Aorta (tissue), 5 donors: Measurements from ENCODE around the gene ANAPC7. TPM values are rescaled to one million over a fixed set of nuclear protein-coding genes. Genes with fewer than 3 reads are reported as not detected.

Experiments used
- ATAC-seq: fragments of 200-7000 bp; cut with Tn5 transposase; one replicate; pipeline ENCODE4 v1.9.1; 2022; ENCODE audit warnings: moderate library complexity; ENCODE audit not compliant: low FRiP score
- DNase-seq, 2 donors: peaks; one replicate each; pipeline ENCODE4 v3.0.0-alpha.2; 2020
- H3K27ac ChIP-seq, 2 donors: one replicate each; pipeline ENCODE4 v1.5.1; 2013; ENCODE audit warnings: low read length in 2 of 2, mild to moderate bottlenecking in 2 of 2, moderate library complexity in 2 of 2, control low read depth in 1 of 2, inconsistent platforms in 1 of 2, low read depth in 1 of 2
- H3K27me3 ChIP-seq, 2 donors: one replicate each; pipeline ENCODE4 v1.6.1; 2013; ENCODE audit warnings: control low read depth in 1 of 2, low read length in 1 of 2, mild to moderate bottlenecking in 1 of 2, moderate library complexity in 1 of 2; ENCODE audit not compliant: insufficient read depth in 2 of 2, control insufficient read depth in 1 of 2
- H3K36me3 ChIP-seq, 2 donors: one replicate each; pipeline ENCODE4 v1.6.1; 2013; ENCODE audit warnings: control low read depth in 1 of 2, low read length in 1 of 2, mild to moderate bottlenecking in 1 of 2; ENCODE audit not compliant: insufficient read depth in 2 of 2, control insufficient read depth in 1 of 2
- H3K4me1 ChIP-seq, 2 donors: one replicate each; pipeline ENCODE4 v1.6.1; 2013; ENCODE audit warnings: low read length in 2 of 2, control low read depth in 1 of 2, mild to moderate bottlenecking in 1 of 2, moderate library complexity in 1 of 2; ENCODE audit not compliant: insufficient read depth in 2 of 2, control insufficient read depth in 1 of 2
- H3K4me3 ChIP-seq, 2 donors: one replicate each; pipeline ENCODE4 v1.5.1; 2013; ENCODE audit warnings: low read length in 2 of 2, control low read depth in 1 of 2, mild to moderate bottlenecking in 1 of 2
- H3K9me3 ChIP-seq: one replicate; pipeline ENCODE4 v1.6.1; 2013; ENCODE audit warnings: mild to moderate bottlenecking, low read length; ENCODE audit not compliant: control insufficient read depth
- WGBS, 2 donors: extraction: QIAGEN DNeasy Blood & Tissue Kit; methylation state at CpG; one replicate each; pipeline ENCODE4 v1.1.7; 2013; 5-methylcytosine and 5-hydroxymethylcytosine counted together
- intact Hi-C, 2 donors: fragments of 100-400 bp; cut with DNase I; formaldehyde crosslinking; loops; one replicate each; pipeline versions ENCODE4 v1.14.2 to v1.15.0; 2022
- polyA plus RNA-seq, 2 donors: library from polyadenylated mRNA; stranded (reverse); fragments of 200-250 nt; gene quantifications; one replicate each; pipeline ENCODE4 v1.2.3, GENCODE V29; 2013
- total RNA-seq, 2 donors: library from RNA; stranded (reverse); fragmentation: NEBNext Ultra II Directional; extraction: Animal tissue kit (Norgen Biotek cat#: 25700); gene quantifications; one replicate each; pipeline ENCODE4 v1.2.1, GENCODE V29; 2021
- donor health status: healthy with polysubstance abuse.
- donor health status: Bipolar disorder and iron deficiency.
- donor health status: DM: no; HTN: no; CAD: no.
- donor health status: DM: no; HTN: no; CAD: no.
- donor health status: DM: yes; HTN: yes; CAD: no.

Gene ANAPC7
- total and polyA plus RNA-seq, 4 donors: 17.2 to 50.3 (median 42.2) TPM

DNA sequence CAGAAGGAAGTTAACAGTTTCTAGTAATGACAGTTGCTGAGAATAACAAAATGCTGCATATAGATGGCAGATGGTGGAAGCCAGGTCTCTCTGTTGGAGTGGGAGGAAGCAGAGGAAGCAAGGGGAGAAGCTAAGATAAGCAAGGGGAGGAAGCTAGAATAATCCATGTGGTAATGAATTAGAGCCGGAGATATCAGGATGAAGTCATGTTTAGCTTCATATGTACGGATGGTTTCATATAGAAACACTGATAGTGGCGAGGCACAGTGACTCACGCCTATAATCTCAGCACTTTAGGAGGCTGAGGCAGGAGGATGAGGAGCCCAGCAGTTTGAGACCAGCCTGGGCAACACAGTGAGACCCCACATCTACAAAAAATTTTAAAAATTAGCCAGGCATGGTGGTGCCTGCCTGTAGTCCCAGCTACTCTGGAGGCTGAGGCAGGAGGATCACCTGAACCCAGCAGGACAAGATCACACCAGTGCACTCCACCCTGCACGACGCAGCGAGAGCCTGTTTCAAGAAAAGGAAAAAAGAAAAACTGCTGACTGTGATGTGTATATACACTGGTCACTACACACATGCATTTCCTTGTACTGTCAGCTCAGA lies 49.2 kb downstream of the ANAPC7 start:
- Histone ChIP-seq H3K9me3 (no peaks in the 10 kb centered on the region), H3K27me3 (no peaks in the 10 kb centered on the region), H3K36me3 (peaks cover 0 to 5% of the 10 kb centered on the region in 2 donors), H3K4me1 (no peaks in the 10 kb centered on the region), H3K4me3 (no peak overlapping the region), H3K27ac (no peak overlapping the region)
- whole genome bisulfite sequencing, 2 donors: 55 to 57% methylated on average over 7 of the region's 7 CpGs
- DNase-seq (peak in 1 of 2 donors; percentile 31), ATAC-seq (no peak)
- intact Hi-C loops: no loop called here

GRCh38 chr12:110353211-110353965 lies 50.1 kb downstream of the ANAPC7 start:
- WGBS, 2 donors: 79 to 84% methylated on average over 13 of the region's 13 CpGs
- DNase-seq (peak in 1 of 2 donors; percentile 34), ATAC-seq (no peak)
- Histone ChIP-seq H3K36me3 (peaks cover 0 to 7% of the 10 kb centered on the region in 2 donors), H3K4me1 (no peaks in the 10 kb centered on the region), H3K9me3 (no peaks in the 10 kb centered on the region), H3K4me3 (no peak overlapping the region), H3K27ac (no peak overlapping the region), H3K27me3 (no peaks in the 10 kb centered on the region)
- intact Hi-C loops: no loop called here

- Histone ChIP-seq H3K36me3 (peaks cover 0 to 15% of the 10 kb centered on the region in 2 donors), H3K4me3 (no peak overlapping the region), H3K9me3 (no peaks in the 10 kb centered on the region), H3K4me1 (no peaks in the 10 kb centered on the region), H3K27ac (no peak overlapping the region), H3K27me3 (no peaks in the 10 kb centered on the region)
- WGBS, 2 donors: 48 to 54% methylated on average over 3 of the region's 3 CpGs
- no peak for DNase-seq
- no peak for ATAC-seq
- intact Hi-C loops: no loop called here
These were observed 51.1 kb downstream of the ANAPC7 start for GRCh38 chr12:110352401-110352800.

- Histone ChIP-seq H3K36me3 (peaks cover 3 to 16% of the 10 kb centered on the region in 2 donors), H3K9me3 (no peaks in the 10 kb centered on the region), H3K27ac (no peak overlapping the region), H3K27me3 (no peaks in the 10 kb centered on the region), H3K4me1 (no peaks in the 10 kb centered on the region), H3K4me3 (no peak overlapping the region)
- ATAC-seq (no peak), DNase-seq (no peak)
- intact Hi-C loops: no loop called here
- WGBS, 2 donors: 94% methylated on average over 8 of the region's 8 CpGs
These were observed 52.4 kb downstream of the ANAPC7 start for GRCh38 chr12:110351119-110351518.

DNA sequence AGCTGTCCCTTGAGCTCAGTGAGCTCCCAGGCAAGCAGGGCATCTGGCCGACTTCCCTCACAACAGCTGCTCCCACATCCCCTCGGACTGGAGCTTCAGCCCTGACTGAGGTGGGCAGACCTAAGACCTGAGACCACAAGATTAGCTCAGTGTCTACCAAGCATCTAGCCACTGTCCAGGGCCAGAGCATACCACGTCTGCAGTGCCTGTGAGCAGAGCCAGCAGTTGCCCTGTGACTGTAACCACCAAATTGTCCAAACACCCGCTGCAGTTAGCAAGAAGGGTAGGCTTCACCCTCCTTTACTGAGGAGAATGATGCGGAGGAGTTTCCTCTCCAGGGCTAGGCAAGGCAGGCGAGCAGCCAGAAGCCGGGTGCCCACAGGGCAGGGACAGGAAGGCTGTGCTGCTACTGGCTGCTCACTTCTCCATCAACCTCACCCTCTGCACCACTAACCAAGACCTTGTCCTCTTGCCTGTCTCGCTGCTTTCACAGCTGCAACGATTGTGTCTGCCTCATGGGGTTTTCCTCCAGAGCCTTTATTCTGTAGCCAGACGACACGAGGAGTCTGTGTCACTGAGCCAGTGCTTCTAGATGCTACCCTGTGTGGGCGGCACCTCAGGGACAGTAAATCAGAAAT lies 53.9 kb downstream of the ANAPC7 start:
- H3K4me3 ChIP-seq: no peak overlapping the region
- H3K9me3 ChIP-seq: no peaks in the 10 kb centered on the region
- ATAC-seq (no peak), DNase-seq (peak in 1 of 2 donors; percentile 23)
- 39 to 45% methylated on average over 12 of the region's 12 CpGs for WGBS, 2 donors
- H3K27me3 ChIP-seq: no peaks in the 10 kb centered on the region
- peaks cover 5 to 24% of the 10 kb centered on the region in 2 donors for H3K36me3 ChIP-seq
- H3K27ac ChIP-seq: no peak overlapping the region
- no peaks in the 10 kb centered on the region for H3K4me1 ChIP-seq
- intact Hi-C loops: no loop called here

DNA sequence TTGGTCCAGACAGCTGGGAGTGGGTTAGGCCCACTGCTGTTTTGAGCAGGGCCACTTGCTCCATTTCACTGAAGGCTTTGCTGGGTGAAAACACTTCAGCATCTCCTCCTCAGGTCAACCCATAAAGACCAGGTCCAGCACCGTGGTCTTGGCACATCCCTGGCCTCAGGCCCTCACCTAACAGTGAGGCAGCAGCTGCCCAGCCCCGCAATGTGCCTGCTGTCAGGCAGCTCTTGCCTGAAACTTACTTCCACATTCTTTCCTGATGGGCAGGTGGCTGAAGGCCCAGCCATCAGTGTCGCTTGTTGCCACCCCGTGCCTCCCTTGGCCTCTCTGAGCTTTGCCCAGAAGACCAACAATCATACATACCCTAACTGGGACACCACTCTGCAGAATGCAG lies 54.4 kb downstream of the ANAPC7 start:
- no peak overlapping the region for H3K27ac ChIP-seq
- intact Hi-C loops: no loop called here
- H3K9me3 ChIP-seq: no peaks in the 10 kb centered on the region
- ATAC-seq (no peak), DNase-seq (peak in 1 of 2 donors; percentile 60)
- WGBS, 2 donors: 75% methylated on average over 4 of the region's 4 CpGs
- no peaks in the 10 kb centered on the region for H3K4me1 ChIP-seq
- peaks cover 5 to 27% of the 10 kb centered on the region in 2 donors for H3K36me3 ChIP-seq
- H3K27me3 ChIP-seq: no peaks in the 10 kb centered on the region
- H3K4me3 ChIP-seq: no peak overlapping the region

GRCh38 chr12:110348431-110349059 lies 55.0 kb downstream of the ANAPC7 start:
- Histone ChIP-seq H3K9me3 (no peaks in the 10 kb centered on the region), H3K27ac (no peak overlapping the region), H3K27me3 (no peaks in the 10 kb centered on the region), H3K4me3 (no peak overlapping the region), H3K4me1 (no peaks in the 10 kb centered on the region), H3K36me3 (peaks cover 5 to 29% of the 10 kb centered on the region in 2 donors)
- ATAC-seq (no peak), DNase-seq (peak in 1 of 2 donors; percentile 32)
- 86 to 90% methylated on average over 7 of the region's 7 CpGs for WGBS, 2 donors
- intact Hi-C loops: no loop called here

- H3K27me3 ChIP-seq: no peaks in the 10 kb centered on the region
- no peaks in the 10 kb centered on the region for H3K9me3 ChIP-seq
- no peak overlapping the region for H3K4me3 ChIP-seq
- intact Hi-C loops: no loop called here
- no peak for DNase-seq
- H3K4me1 ChIP-seq: no peaks in the 10 kb centered on the region
- ATAC-seq: no peak
- peak overlapping the region in 1 of 2 donors; percentile 30 for H3K27ac ChIP-seq
- 84 to 87% methylated on average over 8 of the region's 8 CpGs for WGBS, 2 donors
- H3K36me3 ChIP-seq: peaks cover 5 to 29% of the 10 kb centered on the region in 2 donors
These were observed 55.7 kb downstream of the ANAPC7 start for GRCh38 chr12:110347767-110348166.
